Neural crest cell (in vitro differentiated cells): ENCODE results near the gene ST14. TPM values are rescaled to one million over a fixed set of nuclear protein-coding genes. Genes with fewer than 3 reads are reported as not detected.

Experiments used
- DNase-seq: peaks from one replicate; pipeline ENCODE4 v3.0.0; 2021; ENCODE audit warnings: low read depth, mixed read lengths, low spot score
- H3K27ac Mint-ChIP-seq: one replicate; pipeline ENCODE4 v1.8.0; 2021; ENCODE audit warnings: mild to moderate bottlenecking, mixed read lengths; ENCODE audit not compliant: unreplicated experiment
- H3K27me3 Mint-ChIP-seq: 2 replicates; pipeline ENCODE4 v1.8.0; 2021; ENCODE audit warnings: low read depth, mild to moderate bottlenecking, mixed read lengths
- H3K36me3 Mint-ChIP-seq: 2 replicates; pipeline ENCODE4 v1.8.0; 2021; ENCODE audit warnings: low read depth, mild to moderate bottlenecking, mixed read lengths
- H3K4me1 Mint-ChIP-seq: 2 replicates; pipeline ENCODE4 v1.8.0; 2021; ENCODE audit warnings: mixed read lengths
- H3K4me3 Mint-ChIP-seq: one replicate; pipeline ENCODE4 v1.8.0; 2021; ENCODE audit warnings: mild to moderate bottlenecking, mixed read lengths
- H3K9me3 Mint-ChIP-seq: 2 replicates; pipeline ENCODE4 v1.8.0; 2021; ENCODE audit warnings: mixed read lengths
- CTCF ChIP-seq: fragments of 200-600 bp; sonication (generic); conservative IDR thresholded peaks from 2 replicates; pipeline ENCODE4 v1.5.0; 2021; ENCODE audit warnings: antibody characterized with exemption, mild to moderate bottlenecking
- total RNA-seq: library from RNA; stranded (reverse); gene quantifications from 2 replicates; pipeline ENCODE4 v1.2.1, GENCODE V29; 2021

The ST14 gene
- total RNA-seq, 1 donor from 2014 or later, result 0.12 TPM

DNA sequence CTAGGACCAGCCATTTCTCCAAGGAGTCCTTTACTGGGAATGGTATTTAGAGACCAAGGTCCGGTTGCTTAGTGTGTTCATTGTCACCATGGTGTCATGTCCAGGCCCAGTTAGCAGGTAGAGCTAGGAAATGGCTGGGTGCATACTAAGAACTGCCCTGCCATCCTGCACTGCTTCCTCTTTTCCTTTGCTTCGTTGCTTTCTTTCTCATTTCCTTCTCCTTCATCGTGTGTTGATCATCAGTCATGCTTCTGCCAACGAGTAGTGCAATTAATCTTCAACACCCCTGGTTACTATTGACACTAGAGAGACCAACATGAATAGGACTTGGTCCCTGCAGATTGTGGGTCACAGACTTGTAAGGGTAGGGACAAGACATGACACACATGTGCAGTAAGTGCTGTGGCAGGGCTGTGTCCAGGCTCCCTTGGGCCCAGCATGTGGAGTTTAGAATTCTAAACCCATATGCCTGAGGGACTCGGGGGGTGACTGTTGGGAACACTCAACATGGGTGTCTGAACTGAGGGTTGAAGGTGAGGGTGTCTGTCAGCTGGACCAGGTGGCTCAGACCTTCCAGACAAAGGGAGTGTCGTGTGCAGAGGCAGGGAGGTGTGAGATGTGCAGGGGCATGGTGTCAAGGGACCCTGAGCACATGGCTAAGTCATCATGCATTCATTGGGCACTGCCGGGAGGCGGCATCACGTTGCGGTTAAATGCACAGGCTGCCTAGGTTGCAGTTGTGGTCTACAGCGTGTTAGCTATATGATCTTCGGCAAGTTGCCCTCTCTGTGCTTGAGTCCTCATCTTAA, 42.6 kb downstream of the ST14 start:
- H3K36me3 Mint-ChIP-seq, result no peaks in the 10 kb centered on the region
- no peaks in the 10 kb centered on the region for H3K9me3 Mint-ChIP-seq
- TF ChIP-seq CTCF, result no peak
- H3K4me3 Mint-ChIP-seq, result no peak overlapping the region
- DNase-seq, result no peak
- H3K27me3 Mint-ChIP-seq, result no peaks in the 10 kb centered on the region
- no peak overlapping the region for H3K27ac Mint-ChIP-seq
- H3K4me1 Mint-ChIP-seq, result no peaks in the 10 kb centered on the region

GRCh38 chr11:130202818-130203689, 43.5 kb downstream of the ST14 start:
- no peak overlapping the region for H3K4me3 Mint-ChIP-seq

GRCh38 chr11:130203766-130204702, 44.5 kb downstream of the ST14 start:
- Mint-ChIP-seq H3K4me1 (no peaks in the 10 kb centered on the region), H3K27me3 (no peaks in the 10 kb centered on the region), H3K27ac (no peak overlapping the region), H3K36me3 (no peaks in the 10 kb centered on the region), H3K9me3 (no peaks in the 10 kb centered on the region), H3K4me3 (no peak overlapping the region)
- no peak for DNase-seq
- no peak for TF ChIP-seq CTCF

More at GRCh38 chr11:130202818-130203689, 43.5 kb downstream of the ST14 start:
- Mint-ChIP-seq H3K9me3 (no peaks in the 10 kb centered on the region), H3K27me3 (no peaks in the 10 kb centered on the region), H3K27ac (peak overlapping the region; percentile 67), H3K36me3 (no peaks in the 10 kb centered on the region), H3K4me1 (no peaks in the 10 kb centered on the region)
- TF ChIP-seq CTCF, result no peak
- no peak for DNase-seq

- Mint-ChIP-seq H3K36me3 (no peaks in the 10 kb centered on the region), H3K27me3 (no peaks in the 10 kb centered on the region), H3K27ac (peak overlapping the region; percentile 62), H3K9me3 (no peaks in the 10 kb centered on the region), H3K4me3 (no peak overlapping the region), H3K4me1 (no peaks in the 10 kb centered on the region)
- no peak for TF ChIP-seq CTCF
- DNase-seq, result no peak
Observed at GRCh38 chr11:130204703-130205095, 45.1 kb downstream of the ST14 start.

DNA sequence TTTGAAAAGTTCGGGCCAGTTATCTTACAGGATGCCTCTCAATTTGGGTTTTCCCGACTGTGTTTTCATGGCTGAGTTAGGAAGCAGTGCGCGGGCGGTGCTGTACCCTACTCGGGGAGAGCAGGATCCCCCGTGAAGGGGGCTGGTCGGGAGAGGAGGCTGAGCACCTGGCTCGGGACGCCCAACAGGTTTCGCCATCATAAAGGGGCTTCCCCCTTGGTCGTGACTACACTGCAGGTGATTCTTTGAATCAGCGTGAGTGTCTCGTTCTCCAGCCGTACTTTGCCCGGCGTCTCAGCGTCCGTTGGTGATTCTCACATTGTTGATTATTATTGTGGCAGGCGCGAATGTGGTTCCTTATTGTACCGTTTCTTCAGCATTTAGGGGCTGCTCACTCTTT, 46.6 kb downstream of the ST14 start:
- Mint-ChIP-seq H3K27ac (peak overlapping the region; percentile 35), H3K4me3 (no peak overlapping the region), H3K4me1 (no peaks in the 10 kb centered on the region), H3K9me3 (no peaks in the 10 kb centered on the region), H3K36me3 (no peaks in the 10 kb centered on the region), H3K27me3 (peaks cover 3% of the 10 kb centered on the region)
- DNase-seq, result no peak
- no peak for TF ChIP-seq CTCF
